8988T (cell line): ENCODE data around the gene PDE4B.

Experiments used
- DNase-seq: peaks from one replicate; pipeline ENCODE4 v3.0.0; 2011

The PDE4B gene

GRCh38 chr1:66143651-66144050, 351.0 kb downstream of the PDE4B start:
- no peak for DNase-seq

DNA sequence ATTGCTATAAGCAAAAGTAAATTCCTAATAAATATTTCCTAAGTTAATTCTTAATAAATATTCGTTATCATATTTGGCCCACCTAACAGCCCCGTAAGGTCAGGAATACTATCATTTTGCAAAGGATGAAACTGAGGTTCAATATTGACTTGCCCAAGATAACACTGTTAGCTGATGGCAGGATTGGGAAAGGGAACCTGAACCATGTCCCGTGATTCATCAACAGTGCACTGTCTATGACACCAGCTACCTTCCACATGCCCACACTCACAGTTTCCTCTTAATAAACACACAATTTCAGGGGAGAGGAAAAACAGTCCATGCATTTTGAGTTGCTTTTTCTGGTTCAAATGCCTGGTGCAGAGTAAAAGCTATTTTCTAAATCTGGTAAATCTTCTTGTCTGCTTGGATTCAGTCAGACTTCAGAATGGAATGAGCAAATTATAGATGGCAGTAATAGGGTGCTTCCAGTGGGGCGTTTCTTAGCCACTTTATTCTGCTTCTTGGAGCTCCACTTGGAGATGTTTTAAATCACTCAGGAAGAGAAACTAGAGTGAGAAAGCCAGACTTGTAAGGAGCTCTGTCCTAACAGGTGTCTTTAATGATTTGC, 354.6 kb downstream of the PDE4B start:
- DNase-seq, result no peak

- no peak for DNase-seq
These were observed 359.3 kb downstream of the PDE4B start for GRCh38 chr1:66152034-66152433.

GRCh38 chr1:66154394-66154793, 361.7 kb downstream of the PDE4B start:
- DNase-seq, result no peak

GRCh38 chr1:66156144-66156543, 363.4 kb downstream of the PDE4B start:
- DNase-seq, result no peak

GRCh38 chr1:66159800-66160199, 367.1 kb downstream of the PDE4B start:
- no peak for DNase-seq

DNA sequence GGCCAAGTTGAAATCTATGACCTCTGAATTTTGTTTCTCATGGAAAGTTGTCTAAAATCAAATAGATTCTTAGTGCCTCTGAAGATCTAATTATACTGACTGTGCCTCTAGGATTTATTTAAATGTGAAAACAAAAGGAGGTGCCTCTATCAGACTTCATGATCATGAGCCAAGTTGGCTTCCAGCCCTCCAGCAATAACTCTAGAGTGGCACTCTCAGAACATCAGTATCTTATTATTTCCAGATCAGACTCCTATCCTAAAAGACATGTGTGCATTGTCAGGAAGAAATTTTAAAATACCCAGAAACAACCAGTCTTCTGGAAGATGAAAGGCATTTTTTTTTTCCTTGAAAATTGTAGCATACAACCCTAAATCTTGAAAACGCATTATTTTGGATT, 368.0 kb downstream of the PDE4B start:
- DNase-seq, result no peak

- DNase-seq, result no peak
These were observed 374.1 kb downstream of the PDE4B start for GRCh38 chr1:66166753-66167152.

DNA sequence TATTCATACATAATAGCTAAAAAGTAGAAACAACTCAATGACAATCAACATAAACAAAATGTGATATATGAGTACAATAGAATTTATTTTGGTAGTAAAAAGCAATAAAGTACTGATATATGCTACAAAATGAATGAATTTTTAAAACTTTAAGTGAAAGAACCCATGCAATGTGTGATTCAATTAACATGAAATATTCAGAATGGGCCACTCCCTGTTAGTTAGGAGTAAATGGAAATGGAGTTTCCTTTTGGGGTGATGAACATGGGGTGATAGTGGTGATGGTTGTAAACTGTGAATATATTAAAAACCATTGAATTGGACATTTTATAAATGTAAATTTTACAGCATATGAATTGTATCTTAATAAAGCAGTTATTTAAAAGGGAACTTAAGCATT, 374.6 kb downstream of the PDE4B start:
- DNase-seq, result no peak

DNA sequence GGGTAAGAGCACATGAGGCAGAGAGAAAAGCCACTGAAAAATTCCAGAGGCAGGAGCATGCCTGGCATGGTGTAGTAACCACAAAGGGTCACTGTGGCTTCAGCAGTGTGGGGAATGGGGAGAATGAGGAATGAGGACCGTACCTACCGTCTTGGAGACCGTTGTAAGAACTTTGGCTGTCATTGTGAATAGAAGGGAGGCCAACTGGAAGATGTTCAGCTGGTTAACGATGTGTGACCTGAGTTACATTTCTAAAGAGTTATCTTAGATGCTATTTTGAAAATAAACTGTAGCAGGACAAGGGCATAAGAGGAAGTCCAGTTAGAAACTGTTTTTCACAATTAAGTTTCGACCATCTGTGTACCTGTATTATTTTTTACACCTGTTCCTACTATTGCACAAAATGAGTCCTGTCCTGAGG, 375.8 kb downstream of the PDE4B start:
- no peak for DNase-seq

DNA sequence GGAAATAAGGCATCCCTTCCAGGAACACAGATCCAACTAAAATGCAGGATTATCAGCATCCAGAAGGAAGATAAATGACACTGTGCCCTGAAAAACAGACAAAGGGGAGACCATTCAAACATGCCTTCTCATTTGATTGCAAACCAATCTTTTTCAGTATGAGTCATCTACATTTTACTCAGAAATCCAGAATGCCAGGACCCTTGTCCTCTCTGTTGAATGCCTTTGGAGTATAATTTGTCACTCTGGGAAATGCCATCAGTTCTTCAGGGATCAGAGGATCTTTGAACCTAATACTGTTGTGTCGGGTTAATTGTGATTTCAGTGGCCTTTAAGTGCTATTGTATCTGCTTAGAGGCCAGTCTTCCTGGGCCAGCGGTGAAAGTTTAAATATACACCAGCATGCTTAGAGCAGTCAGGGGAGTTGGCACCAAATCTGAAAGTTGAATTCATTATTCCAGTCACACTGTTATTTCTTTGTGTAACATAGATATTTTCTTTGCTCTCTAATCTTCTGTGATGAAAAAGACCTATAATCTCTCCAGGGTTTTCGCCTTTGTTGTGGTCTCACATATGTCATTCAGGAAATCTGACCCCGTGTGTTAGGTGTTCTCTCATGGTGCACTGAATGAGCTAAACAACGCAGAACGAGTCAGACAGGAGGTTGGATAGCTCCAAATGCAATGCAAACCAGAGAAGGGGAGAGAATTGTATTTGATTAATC, 376.4 kb downstream of the PDE4B start:
- no peak for DNase-seq

DNA sequence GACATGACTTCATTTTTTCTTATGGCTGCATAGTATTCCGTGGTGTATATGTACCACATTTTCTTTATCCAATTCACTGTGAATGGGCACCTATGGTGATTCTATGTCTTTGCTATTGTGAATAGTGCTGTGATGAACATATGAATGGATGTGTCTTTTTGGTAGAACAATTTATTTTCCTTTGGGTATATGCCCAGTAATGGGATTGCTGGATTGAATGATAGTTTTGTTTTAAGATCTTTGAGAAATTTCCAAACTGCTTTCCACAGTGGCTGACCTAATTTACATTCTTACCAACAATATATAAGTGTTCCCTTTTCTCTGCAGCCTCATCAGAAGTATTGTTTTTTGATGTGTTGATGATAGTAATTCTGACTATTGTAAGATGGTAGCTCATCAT, 379.6 kb downstream of the PDE4B start:
- no peak for DNase-seq

DNA sequence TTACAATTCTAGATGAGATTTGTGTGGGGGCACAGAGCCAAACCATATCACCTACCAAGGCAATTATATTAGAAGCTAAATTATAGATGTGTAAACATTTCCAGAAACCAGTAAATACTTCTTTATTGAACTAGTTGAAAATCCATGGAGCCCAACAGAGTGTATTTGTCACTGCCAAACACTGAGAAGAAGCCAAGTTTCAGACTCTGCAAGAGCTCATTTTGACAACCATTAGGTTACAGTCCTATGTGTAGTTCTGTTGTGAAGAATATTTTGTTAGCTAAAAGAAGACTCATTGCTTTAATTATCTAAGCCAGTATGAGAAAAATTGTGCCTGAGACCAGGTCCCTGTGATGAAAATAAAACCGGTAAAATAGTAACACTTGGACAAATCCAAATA, 382.4 kb downstream of the PDE4B start:
- DNase-seq, result no peak

DNA sequence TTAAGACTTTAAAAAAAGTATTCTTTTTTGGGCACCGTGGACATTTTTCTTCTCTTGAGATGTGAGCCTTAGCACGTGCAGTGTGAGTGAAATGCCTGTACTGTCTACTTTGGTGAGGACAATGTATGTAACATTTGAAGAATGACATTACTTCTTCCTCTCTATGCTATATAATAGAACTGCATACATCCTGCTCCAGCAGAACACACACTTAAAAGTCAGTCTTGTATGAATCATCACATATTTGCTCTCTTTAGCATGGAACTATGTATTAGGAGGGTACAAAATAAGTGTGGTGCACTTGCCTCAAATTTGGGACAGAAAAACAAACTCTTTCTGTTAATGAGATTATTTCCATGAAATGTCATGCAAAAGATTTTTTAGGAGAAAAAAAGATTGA, 382.9 kb downstream of the PDE4B start:
- no peak for DNase-seq

DNA sequence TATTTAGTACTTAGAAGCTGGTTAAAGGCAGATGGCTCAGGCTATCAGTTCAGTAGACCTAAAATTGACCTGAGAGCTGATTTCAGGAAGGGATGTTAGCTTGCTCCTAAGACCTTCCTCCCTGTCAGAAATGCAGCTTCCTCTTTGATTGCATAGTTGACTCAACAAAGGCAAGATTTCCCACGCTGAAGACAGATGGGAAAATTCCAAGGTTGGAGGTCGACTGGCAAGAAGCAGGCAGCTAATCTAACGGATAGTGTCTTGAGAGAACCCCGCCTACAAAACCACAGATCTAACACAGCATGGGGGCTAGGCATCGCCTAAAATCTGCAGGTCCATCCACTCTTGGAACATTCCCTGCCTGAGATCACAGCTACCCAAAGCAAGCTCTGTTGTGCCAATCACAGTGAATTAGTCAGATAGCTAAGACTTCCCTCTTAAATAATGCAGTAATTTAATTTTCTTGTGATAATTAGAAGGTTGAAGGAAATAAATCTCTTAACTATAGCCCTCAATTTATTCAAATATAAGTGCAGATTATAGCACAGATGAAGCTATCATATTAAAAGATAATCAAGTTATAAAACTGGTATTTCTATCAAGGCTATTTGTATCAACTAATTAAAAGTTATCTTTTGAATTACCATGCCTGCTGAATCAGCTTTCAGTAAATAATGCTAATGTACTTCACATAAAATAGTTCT, 383.5 kb downstream of the PDE4B start:
- no peak for DNase-seq

DNA sequence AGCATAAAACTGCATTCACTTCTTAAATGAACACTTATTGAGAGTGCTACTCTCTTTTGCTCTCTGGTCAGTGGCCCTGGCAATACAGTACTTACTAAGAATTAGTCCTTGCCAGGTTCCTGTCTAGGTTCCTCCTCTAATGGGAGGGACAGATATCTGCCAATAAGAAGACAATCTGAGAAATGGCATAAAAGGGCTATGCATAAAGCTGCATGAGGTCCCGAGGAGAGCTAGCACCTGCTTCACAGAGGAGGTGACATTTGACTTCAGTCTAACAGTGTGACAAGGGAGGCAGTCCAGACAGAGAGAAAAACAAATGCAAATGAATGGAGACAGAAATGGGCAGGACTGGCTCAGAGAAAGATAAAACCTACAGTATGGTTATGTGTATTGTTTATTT, 384.1 kb downstream of the PDE4B start:
- no peak for DNase-seq

DNA sequence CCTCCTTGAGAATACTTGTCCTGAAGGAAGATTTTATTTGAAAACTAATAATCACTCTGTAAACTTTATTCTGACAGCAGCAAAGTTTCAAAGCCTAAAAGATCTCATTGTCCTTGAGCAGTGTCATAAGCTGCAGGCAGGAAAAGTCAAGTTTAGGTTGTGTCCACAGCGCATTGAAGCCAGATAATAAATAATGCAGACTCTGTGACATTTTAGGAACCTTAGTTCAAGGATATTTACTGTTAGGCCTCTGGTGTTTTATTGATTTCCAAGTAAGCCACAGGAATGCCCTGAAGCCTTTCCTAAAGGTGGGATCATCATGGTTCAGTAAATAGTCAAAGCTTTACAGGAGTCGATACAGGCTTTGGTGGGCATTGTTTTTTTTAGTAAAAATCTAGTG, 384.8 kb downstream of the PDE4B start:
- DNase-seq, result no peak

GRCh38 chr1:66182026-66182425, 389.3 kb downstream of the PDE4B start:
- no peak for DNase-seq

- no peak for DNase-seq
These were observed 390.0 kb downstream of the PDE4B start for GRCh38 chr1:66182551-66183178.

- no peak for DNase-seq
These were observed 390.7 kb downstream of the PDE4B start for GRCh38 chr1:66183400-66183799.

DNA sequence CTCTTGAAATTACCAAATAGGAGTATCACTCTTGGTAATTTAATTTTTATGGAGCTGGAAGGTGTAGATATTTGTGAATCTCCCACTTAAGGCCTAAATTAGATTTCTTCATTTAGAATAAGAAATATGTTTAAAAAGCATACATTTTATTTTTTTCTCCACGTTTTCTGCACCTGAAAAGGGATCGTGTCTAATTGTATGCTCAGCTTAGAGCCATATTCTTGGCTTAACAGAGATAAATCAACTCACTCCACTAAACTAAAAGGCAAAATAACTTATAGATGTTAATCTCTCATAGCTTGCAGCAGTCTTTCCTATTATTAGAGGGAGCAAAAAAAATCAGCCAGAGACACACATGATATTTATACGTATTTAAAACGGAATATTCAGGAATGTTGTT, 404.4 kb downstream of the PDE4B start:
- DNase-seq, result no peak

GRCh38 chr1:66197785-66198184, 405.1 kb downstream of the PDE4B start:
- no peak for DNase-seq

- DNase-seq, result no peak
These were observed 414.0 kb downstream of the PDE4B start for GRCh38 chr1:66206563-66207144.

DNA sequence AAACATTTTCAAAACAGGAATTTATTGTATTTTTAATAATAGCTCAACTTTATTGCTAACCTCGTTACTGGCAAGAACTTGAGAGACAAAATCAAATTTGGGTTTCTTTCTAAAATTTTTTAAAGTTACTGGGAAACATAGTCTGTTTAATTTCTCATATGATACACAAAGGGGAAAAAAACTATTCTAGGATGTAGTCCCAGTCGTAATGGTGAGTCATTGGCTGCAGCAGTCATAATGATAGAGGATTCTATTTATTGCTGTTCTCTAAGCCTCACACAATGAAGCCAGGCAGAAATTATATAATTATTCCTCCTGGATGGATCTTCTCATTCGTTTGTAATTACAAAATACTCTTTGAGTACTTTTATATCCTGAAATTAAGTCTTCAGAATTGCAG, 414.8 kb downstream of the PDE4B start:
- no peak for DNase-seq
